GM19372 (cell line): ENCODE data around the gene CREB3.

Experiments used
- ATAC-seq: cut with Tn5 transposase; IDR thresholded peaks from one replicate; pipeline ENCODE4 v1.9.1; 2021; ENCODE audit warnings: mild to moderate bottlenecking, low read depth, moderate library complexity; ENCODE audit not compliant: unreplicated experiment

Gene CREB3

GRCh38 chr9:35771534-35771933, 39.1 kb downstream of the CREB3 start:
- ATAC-seq, result no peak

GRCh38 chr9:35771943-35772342, 39.5 kb downstream of the CREB3 start:
- no peak for ATAC-seq

DNA sequence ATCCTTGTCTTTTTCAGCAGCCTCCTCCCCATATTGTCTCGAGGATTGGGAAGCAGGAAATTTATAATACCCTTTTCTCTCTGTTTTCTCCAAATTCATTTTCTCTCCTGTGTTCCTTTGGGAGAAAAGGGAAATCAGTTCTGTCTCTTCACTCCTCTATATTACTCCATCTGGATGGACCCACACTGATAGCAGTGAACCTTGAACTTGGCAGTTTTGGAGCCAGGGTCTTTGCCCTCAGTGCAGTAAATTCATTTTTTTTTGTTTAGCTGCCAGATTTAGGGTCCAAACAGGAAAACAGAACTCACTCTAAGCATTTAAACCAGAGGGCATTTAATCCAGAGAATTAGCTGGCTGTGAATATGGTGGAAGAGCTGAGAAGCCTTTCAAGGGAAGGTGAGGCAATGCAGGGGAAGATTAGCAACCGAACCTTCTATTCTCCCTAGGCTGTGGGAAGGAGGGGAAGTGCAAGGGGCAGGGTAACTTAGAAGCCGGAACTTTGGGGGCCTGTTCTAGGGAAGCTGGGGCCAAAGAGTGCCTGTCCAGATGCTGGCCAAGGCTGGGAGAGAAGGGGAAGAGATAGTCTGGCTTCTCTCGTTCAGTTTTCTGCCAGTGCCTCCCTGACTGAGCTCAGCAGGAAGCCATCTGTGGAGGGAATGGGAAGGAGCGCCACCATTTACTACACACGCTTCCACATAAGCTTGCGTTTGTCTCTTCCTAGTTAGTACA, 42.6 kb downstream of the CREB3 start:
- ATAC-seq, result no peak

- ATAC-seq, result no peak
Measured at GRCh38 chr9:35776018-35776417, 43.6 kb downstream of the CREB3 start.

GRCh38 chr9:35778496-35778895, 46.0 kb downstream of the CREB3 start:
- no peak for ATAC-seq

DNA sequence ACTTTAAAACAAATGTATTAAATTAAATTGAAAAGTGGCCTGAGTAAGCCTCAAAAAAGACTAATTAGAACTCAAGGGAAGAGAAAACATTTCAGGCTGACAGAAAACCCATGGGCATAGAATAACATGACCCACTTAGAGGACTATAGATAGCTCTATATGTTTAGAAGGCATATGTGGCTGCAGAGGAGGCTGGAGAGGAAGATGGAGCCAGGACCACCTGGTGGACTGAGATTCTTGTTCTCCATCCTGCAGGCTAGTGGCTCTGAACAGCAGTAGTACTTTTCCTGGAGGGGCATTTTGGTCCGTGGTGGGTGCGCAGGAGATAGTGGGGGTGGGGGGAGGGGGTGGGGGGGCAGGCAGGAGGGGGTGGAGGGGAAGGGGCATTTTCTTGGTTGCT, 48.6 kb downstream of the CREB3 start:
- no peak for ATAC-seq

DNA sequence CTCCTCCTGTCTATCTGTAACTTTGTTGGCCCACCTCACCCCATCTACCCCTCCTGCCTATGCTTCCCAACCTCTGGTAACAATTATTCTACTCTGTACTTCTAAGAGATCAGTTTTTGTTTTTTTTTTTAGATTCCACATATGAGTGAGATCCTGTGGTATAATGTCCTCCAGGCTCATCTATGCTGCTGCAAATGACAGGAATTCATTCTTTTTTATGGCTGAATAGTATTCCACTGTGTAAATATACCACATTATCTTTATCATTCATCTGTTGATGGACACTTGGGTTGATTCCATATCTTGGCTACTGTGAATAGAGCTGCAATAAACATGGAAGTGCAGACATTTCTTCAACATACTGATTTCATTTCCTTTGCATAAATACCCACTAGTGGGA, 51.0 kb downstream of the CREB3 start:
- no peak for ATAC-seq
